Measurements from ENCODE around the gene ZNF554. TPM values are rescaled to one million over a fixed set of nuclear protein-coding genes. Genes with fewer than 3 reads are reported as not detected.

Gene ZNF554
- total RNA-seq, 3 donors from 2014 or later: 3.0 to 4.7 (median 3.9) TPM

DNA sequence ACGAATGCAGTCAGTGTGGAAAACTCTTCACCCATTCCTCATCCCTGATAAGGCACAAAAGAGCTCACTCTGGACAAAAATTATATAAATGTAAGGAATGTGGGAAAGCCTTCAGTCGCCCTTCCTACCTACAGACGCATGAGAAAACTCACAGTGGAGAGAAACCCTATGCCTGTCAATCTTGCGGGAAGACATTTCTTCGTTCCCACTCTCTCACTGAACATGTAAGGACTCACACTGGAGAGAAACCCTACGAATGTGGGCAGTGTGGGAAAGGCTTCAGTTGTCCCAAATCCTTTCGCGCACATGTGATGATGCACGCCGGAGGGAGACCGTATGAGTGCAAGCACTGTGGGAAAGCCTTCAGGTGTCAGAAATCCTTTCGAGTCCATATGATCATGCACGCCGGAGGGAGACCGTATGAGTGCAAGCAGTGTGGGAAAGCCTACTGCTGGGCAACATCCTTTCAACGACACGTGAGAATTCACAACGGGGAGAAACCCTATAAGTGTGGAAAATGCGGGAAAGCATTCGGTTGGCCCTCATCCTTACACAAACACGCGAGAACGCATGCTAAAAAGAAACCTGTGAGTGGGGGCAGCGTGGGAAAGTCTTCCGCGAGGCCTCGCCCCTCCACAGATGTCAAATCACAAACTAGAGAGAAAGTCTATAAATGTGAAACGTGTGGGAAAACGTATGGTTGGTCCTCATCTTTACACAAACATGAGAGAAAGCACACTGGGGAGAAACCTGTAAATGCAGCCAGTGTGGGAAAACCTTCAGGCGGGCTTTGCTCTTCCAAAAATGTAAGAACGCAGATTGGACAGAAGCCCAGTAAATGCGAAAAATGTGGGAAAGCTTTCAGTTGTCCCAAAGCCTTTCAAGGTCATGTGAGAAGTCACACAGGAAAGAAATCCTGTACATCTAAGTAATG, 58.0 kb downstream of the ZNF554 start:
- no peaks in the 10 kb centered on the region for H3K4me1 ChIP-seq (ENCODE audit: low read depth)
- TF ChIP-seq CTCF (IDR thresholded peaks at IDR 0.05): no peak
- no peaks in the 10 kb centered on the region for H3K36me3 ChIP-seq (ENCODE audit: low read depth)
- no peak overlapping the region for H3K4me3 ChIP-seq
- ATAC-seq (no peak), DNase-seq (no peak)
- H3K9me3 ChIP-seq: peaks cover 35% of the 10 kb centered on the region
- intact Hi-C loops (cut with DNase I, micrococcal nuclease): loop anchor here in 1 of 2 donors (10.0 kb wide), 1 partner anchor 233 kb away; no protein-coding TSS in a partner anchor

GRCh38 chr19:2883686-2884439, 64.2 kb downstream of the ZNF554 start:
- H3K4me1 ChIP-seq (ENCODE audit: low read depth): peaks cover 5% of the 10 kb centered on the region
- no peak overlapping the region for H3K4me3 ChIP-seq
- no peak for ATAC-seq
- no peaks in the 10 kb centered on the region for H3K36me3 ChIP-seq (ENCODE audit: low read depth)
- intact Hi-C loops (cut with DNase I, micrococcal nuclease): loop anchor here in 1 of 2 donors (10.0 kb wide), 1 partner anchor 281 kb away; no protein-coding TSS in a partner anchor
- no peak for TF ChIP-seq CTCF (IDR thresholded peaks at IDR 0.05)
- peaks cover 3% of the 10 kb centered on the region for H3K9me3 ChIP-seq
- DNase-seq: no peak

DNA sequence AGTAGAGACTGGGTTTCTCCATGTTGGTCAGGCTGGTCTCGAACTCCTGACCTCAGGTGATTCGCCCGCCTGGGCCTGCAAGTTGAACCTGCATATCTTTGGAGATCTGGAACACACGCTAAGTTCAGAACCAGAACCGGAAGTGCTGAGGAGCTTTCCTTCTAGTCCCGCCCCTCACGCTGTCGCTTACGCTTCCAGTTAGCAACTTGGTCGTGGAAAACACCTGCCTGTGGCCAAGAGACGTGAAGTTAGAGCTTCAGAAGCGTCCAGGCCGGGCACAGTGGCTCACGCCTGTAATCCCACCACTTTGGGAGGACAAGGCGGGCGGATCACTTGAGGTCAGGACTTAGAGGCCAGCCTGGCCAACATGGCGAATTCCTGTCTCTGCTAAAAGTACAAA, 66.1 kb downstream of the ZNF554 start:
- TF ChIP-seq CTCF (IDR thresholded peaks at IDR 0.05): no peak
- intact Hi-C loops (cut with DNase I, micrococcal nuclease): loop anchor here in 1 of 2 donors (10.0 kb wide), 1 partner anchor 279 kb away; no protein-coding TSS in a partner anchor
- ATAC-seq: no peak
- DNase-seq: no peak
- Histone ChIP-seq H3K4me1 (ENCODE audit: low read depth) (peaks cover 5% of the 10 kb centered on the region), H3K9me3 (no peaks in the 10 kb centered on the region), H3K4me3 (no peak overlapping the region), H3K36me3 (ENCODE audit: low read depth) (no peaks in the 10 kb centered on the region)

Other genes starting within 250 kb of the ZNF554 start
- 1 to 10 TPM; 2.5 to 6.9 (median 2.9) TPM for gene GNG7, start 117.2 kb upstream of the ZNF554 start, total RNA-seq
- gene DIRAS1, start 98.5 kb upstream of the ZNF554 start, total RNA-seq: 1 to 10 TPM in 1 of 3 donors, under 1 TPM in 2; 0.20 to 1.7 (median 0.80) TPM
- gene SLC39A3, start 79.9 kb upstream of the ZNF554 start, total RNA-seq: 10 to 100 TPM; 15.5 to 20.9 (median 19.2) TPM
- gene SGTA, start 36.6 kb upstream of the ZNF554 start, total RNA-seq: 10 to 100 TPM; 37.7 to 52.7 (median 48.9) TPM
- 10 to 100 TPM; 38.5 to 53.1 (median 46.6) TPM for gene THOP1, start 34.4 kb upstream of the ZNF554 start, total RNA-seq
- 1 to 10 TPM; 3.0 to 8.4 (median 4.8) TPM for gene ZNF555, start 21.6 kb downstream of the ZNF554 start, total RNA-seq
- under 1 TPM in 1 of 3 donors, not detected in 2; 0.29 TPM for gene ZNF556, start 47.5 kb downstream of the ZNF554 start, total RNA-seq
- gene ZNF57, start 81.1 kb downstream of the ZNF554 start, total RNA-seq: 10 to 100 TPM in 2 of 3 donors, 1 to 10 TPM in 1; 8.9 to 19.1 (median 14.4) TPM
- gene ZNF77, start 125.1 kb downstream of the ZNF554 start, total RNA-seq: 1 to 10 TPM; 4.1 to 4.5 (median 4.1) TPM
- 1 to 10 TPM; 1.8 to 4.1 (median 3.0) TPM for gene TLE6, start 157.7 kb downstream of the ZNF554 start, total RNA-seq
- 10 to 100 TPM; 40.0 to 66.5 (median 63.5) TPM for gene TLE2, start 209.4 kb downstream of the ZNF554 start, total RNA-seq
- gene TLE5, start 242.6 kb downstream of the ZNF554 start, total RNA-seq: 100 to 1,000 TPM; 427 to 664 (median 556) TPM

Measured in mucosa of descending colon (tissue), 3 donors.